ENCODE measurements around the gene NAV1.

DNA sequence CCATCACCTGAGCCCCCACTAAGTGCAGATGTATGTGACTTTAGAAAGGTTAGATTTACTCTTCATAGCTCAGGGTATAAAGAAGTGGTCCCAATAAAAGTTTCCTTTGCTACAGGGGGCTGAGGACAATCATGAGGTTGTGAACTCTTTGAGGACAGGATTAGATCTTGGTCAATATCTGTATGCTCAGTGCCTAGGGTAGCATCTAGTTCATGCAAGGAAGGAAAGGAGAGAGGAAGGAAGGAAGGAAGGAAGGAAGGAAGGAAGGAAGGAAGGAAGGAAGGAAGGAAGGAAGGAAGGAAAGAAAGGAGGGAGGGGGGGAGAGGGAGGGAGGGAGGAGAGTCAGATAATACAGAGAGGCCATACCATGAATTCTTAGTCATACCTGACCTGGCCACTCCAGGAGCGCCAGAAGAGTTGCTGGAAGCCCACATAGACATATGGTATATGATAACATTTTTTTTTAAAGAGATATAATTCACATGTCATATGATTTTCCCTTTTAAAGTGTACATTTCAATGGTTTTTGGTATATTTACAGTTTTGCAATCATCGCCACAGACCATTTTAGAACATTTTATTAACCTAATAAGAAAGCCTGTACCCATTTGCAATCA lies 22.3 kb upstream of the NAV1 start:
- no peak for TF ChIP-seq CTCF (IDR thresholded peaks at IDR 0.05)
- TF ChIP-seq POLR2A (IDR thresholded peaks at IDR 0.05) = no peak
